Activated T-cell treated with anti-CD3 and anti-CD28 coated beads, Interleukin-2, amount 50 U/mL, for 72 hours (primary cell): ENCODE results near the gene PHB1. TPM values are rescaled to one million over a fixed set of nuclear protein-coding genes. Genes with fewer than 3 reads are reported as not detected.
"Not testable (repeated sequence)": the region's sequence is repeated elsewhere in the genome, so short reads cannot be mapped to it uniquely, and the experiment has no call there.

Source experiments
- ATAC-seq, 2 donors: fragments of 150-1000 bp; cut with Tn5 transposase; replicated peaks in 1 of 2; 2 replicates each; pipeline ENCODE4 v1.10.0; 2021; ENCODE audit warnings: moderate library complexity in 2 of 2, mild to moderate bottlenecking in 1 of 2
- DNase-seq, 2 donors: peaks; one replicate each; pipeline ENCODE4 v3.0.0; 2021 to 2022; ENCODE audit warnings: mixed read lengths in 1 of 2
- H3K27ac Mint-ChIP-seq: one replicate; pipeline ENCODE4 v1.8.0; 2022; ENCODE audit warnings: mild to moderate bottlenecking, moderate library complexity, mixed read lengths
- H3K27me3 Mint-ChIP-seq: one replicate; pipeline ENCODE4 v1.8.0; 2022; ENCODE audit warnings: low read depth, mixed read lengths
- H3K36me3 Mint-ChIP-seq, 2 donors: one replicate each; pipeline ENCODE4 v1.8.0; 2022; ENCODE audit warnings: mixed read lengths in 2 of 2, mild to moderate bottlenecking in 1 of 2; ENCODE audit not compliant: insufficient read depth in 2 of 2
- H3K4me1 Mint-ChIP-seq: one replicate; pipeline ENCODE4 v1.8.0; 2022; ENCODE audit warnings: low read depth, mixed read lengths
- H3K4me3 Mint-ChIP-seq, 2 donors: one replicate each; pipeline ENCODE4 v1.8.0; 2022; ENCODE audit warnings: mild to moderate bottlenecking in 2 of 2, mixed read lengths in 2 of 2, moderate library complexity in 2 of 2
- H3K9me3 Mint-ChIP-seq, 2 donors: one replicate each; pipeline ENCODE4 v1.8.0; 2022; ENCODE audit warnings: mixed read lengths in 2 of 2
- total RNA-seq, 2 donors: library from RNA; stranded (reverse); gene quantifications; one replicate each; pipeline ENCODE4 v1.2.3, GENCODE V29; 2022

PHB1 gene
- total RNA-seq, 2 donors from 2014 or later, result 91.4 to 119 TPM

DNA sequence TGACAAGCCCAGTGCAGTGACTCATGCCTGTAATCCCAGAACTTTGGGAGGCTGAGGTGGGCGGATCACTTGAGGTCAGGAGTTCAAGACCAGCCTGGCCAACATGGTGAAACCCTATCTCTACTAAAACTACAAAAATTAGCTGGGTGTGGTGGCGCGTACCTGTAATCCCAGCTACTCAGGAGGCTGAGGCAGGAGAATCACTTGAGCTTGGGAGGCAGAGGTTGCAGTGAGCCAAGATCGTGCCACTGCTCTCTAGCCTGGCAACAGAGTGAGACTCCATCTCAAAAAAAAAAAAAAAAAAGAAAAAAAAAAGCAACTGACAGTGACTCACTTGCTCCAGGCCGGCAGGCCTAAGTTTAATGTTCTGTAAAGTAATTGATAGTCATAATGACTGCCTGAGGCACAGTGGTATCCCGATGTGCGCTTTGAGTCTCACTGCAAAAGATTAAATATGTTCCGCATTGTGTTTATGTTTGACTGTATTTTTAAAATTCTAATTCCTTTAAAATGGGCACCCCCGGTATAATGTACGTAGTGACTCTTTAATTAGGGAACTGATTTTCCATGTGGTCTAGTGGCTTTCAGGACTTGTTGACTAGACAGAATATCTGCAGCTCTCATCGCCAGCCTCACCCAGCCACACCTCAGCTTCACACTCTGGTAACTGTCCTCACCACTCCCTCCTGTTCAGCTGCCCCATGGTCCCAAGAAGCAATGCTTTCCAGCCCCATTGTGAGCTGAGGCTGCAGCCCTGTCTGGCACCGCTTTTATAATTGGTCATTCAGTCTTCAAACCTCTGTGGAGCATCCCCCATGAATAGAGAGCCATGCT is 25.0 kb downstream of the PHB1 start:
- not testable (repeated sequence) for H3K9me3 Mint-ChIP-seq, H3K27me3 Mint-ChIP-seq, H3K36me3 Mint-ChIP-seq, DNase-seq
- ATAC-seq, result peak; percentile 34 to 47
- Mint-ChIP-seq H3K4me3 (peak overlapping the region in 1 of 2 donors; percentile 78), H3K4me1 (peaks cover 46% of the 10 kb centered on the region), H3K27ac (peak overlapping the region; percentile 47)

DNA sequence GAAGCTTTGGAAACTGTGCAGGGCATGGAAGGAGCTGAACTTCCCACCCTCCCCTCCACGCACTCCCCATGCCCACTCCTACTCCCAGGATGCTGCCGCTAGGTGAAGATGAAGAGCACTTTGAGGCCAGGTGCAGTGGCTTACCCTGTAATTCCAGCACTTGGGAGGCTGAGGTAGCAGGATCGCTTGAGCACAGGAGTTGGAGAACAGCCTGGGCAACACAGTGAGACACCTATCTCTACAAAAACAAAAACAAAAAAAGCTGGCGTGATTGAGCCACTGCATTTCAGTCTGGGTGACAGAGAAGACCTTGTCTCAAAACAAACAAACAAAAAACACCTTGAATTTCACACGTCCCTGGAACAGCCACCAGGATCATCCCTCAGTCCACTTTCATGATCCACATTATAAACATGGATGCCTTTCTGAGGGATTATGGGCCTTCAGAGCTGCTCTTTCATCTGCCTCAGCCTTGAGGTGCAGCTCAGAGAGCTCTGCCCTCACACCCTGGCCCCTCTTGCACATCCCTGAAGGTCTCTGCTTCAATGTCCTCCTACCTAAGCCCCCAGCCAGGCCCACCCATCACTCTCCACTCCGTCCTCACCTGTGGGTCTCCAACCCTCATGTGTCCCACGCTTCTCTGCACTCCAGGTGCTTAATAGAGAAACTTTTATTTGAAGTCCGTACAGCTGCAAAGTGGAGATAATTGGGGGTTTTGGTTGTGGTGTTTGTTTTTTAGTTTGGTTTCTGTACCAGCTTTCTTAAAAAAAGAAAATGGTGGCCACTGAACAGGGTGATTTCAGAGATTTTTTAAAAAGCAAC is 25.8 kb downstream of the PHB1 start:
- Mint-ChIP-seq H3K27me3 (no peaks in the 10 kb centered on the region), H3K27ac (peak overlapping the region; percentile 84), H3K4me1 (peaks cover 46% of the 10 kb centered on the region), H3K4me3 (peak overlapping the region; percentile 67 to 78), H3K9me3 (no peaks in the 10 kb centered on the region), H3K36me3 (no peaks in the 10 kb centered on the region)
- ATAC-seq, result no peak
- DNase-seq, result no peak

DNA sequence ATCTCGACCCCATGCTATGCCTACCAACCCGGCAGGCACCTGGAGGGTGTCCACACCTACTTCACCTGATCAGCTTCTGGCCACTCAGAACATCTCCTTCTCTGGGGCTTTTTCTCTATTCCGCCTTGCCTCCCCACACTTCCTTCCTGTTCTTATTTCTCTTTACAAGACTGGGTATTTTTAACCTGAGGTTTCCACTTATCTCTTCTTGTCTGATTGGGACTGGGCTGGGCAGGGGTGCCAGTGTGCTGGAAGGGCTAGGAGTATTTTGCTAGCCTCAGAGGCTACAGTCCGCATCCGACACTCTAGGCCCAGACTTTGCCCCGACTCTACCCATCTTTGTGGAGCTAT is 26.4 kb downstream of the PHB1 start:
- Mint-ChIP-seq H3K27ac (peak overlapping the region; percentile 84), H3K4me1 (peaks cover 46% of the 10 kb centered on the region), H3K36me3 (no peaks in the 10 kb centered on the region), H3K4me3 (peak overlapping the region; percentile 67 to 78), H3K9me3 (no peaks in the 10 kb centered on the region), H3K27me3 (no peaks in the 10 kb centered on the region)
- ATAC-seq (peak; percentile 63 to 71), DNase-seq (peak in 1 of 2 donors; percentile 27)

DNA sequence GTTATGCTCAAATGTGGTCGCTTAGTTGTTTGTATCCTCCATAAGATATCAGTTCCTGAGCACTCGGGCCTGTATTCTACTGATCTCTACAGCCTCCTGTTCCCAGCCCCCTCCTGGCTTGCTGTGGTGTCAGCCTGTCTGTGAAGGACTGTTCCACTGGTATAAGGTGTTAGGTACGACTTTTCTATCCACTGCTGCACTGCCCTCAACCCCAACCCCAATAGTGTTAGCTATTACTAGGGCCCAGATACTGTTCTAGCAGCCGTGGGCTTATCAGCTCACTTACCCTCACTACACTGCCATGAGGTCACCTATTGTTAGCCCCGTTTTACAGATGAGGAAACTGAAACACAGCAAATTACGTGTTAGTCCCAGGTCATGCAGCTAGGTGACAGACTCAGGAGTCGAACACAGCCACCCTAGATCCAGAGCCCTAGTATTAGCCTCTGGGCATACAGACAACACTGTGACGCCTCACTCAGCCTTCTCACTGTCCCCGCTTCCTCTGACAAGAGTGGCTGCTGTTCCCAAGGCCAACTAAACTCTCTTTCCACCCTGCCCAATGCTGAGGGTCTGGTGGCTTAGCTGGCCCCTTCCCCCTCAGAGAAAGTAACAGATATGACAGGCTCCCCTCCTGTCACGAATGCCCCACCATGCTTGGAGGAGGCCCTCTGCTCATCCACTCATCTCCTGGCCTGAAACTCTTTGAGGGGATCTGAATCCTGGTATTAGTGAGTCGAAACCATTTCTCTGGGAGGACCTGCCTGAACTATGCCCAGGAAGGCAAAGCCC is 27.0 kb downstream of the PHB1 start:
- peak; percentile 42 to 48 for ATAC-seq
- H3K4me1 Mint-ChIP-seq, result peaks cover 46% of the 10 kb centered on the region
- DNase-seq, result no peak
- no peaks in the 10 kb centered on the region for H3K36me3 Mint-ChIP-seq
- no peaks in the 10 kb centered on the region for H3K27me3 Mint-ChIP-seq
- no peaks in the 10 kb centered on the region for H3K9me3 Mint-ChIP-seq
- H3K27ac Mint-ChIP-seq, result peak overlapping the region; percentile 84
- H3K4me3 Mint-ChIP-seq, result peak overlapping the region; percentile 67 to 78

DNA sequence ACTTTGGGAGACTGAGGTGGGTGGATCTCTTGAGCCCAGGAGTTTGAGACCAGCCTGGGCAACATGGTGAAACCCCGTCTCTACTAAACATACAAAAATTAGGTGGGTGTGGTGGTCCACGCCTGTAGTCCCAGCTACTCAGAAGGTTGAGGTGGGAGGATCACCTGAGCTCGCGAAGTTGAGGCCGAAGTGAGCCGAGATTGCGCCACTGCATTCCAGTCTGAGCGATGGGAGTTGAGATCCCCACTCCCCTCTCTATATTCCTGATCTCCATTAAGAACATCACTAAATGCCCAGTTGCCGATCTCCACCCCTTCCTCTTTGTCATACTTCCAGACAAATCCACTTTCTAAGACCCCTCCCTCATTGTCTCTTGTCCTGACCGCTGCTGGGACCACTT is 28.3 kb downstream of the PHB1 start:
- Mint-ChIP-seq H3K27ac (no peak overlapping the region), H3K4me1 (peaks cover 43% of the 10 kb centered on the region), H3K27me3 (no peaks in the 10 kb centered on the region), H3K9me3 (no peaks in the 10 kb centered on the region), H3K4me3 (no peak overlapping the region), H3K36me3 (no peaks in the 10 kb centered on the region)
- ATAC-seq, result no peak
- no peak for DNase-seq

DNA sequence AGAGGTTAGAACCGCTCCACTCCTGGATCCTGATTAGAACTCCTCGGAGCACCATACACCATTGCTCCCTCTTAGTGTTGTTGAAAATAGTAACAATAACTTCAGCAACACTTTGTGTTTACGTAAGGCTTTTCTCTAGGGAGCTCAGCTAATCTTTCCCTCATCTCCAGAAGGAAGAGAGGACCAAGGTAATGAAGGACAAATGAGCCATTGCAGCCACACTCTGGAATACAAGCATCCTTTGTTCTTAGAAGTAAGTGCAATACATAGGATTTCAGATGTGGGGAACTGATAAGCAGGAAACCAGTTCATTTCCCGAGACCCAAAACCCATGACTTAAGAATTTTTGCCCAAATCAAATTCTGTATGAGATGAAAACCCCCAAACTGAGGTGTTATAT is 29.7 kb downstream of the PHB1 start:
- H3K4me3 Mint-ChIP-seq, result no peak overlapping the region
- no peaks in the 10 kb centered on the region for H3K36me3 Mint-ChIP-seq
- DNase-seq (no peak), ATAC-seq (no peak)
- H3K27me3 Mint-ChIP-seq, result no peaks in the 10 kb centered on the region
- H3K4me1 Mint-ChIP-seq, result peaks cover 29% of the 10 kb centered on the region
- H3K9me3 Mint-ChIP-seq, result no peaks in the 10 kb centered on the region
- H3K27ac Mint-ChIP-seq, result no peak overlapping the region

DNA sequence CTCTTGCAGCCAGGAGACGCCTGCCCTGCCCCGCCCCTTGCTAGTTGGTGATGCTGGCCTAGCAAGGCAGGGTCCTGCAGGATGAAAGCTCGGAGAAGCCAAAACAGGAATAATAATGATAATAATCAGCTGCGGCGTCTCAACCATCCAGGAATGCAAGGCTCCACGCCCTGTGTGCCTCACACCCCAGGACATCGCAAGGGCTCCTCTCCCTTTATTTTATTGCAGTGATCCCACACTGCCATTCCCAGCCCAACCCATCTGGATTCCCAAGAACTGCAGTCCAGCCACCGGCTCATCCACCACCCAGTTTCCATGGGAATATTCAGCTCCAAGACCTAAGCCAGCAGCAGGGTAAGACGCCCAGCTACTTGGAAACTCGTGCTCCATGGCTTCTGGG is 31.6 kb downstream of the PHB1 start:
- Mint-ChIP-seq H3K4me1 (peaks cover 12% of the 10 kb centered on the region), H3K27me3 (no peaks in the 10 kb centered on the region), H3K36me3 (no peaks in the 10 kb centered on the region), H3K27ac (no peak overlapping the region), H3K4me3 (no peak overlapping the region), H3K9me3 (no peaks in the 10 kb centered on the region)
- ATAC-seq (no peak), DNase-seq (no peak)

DNA sequence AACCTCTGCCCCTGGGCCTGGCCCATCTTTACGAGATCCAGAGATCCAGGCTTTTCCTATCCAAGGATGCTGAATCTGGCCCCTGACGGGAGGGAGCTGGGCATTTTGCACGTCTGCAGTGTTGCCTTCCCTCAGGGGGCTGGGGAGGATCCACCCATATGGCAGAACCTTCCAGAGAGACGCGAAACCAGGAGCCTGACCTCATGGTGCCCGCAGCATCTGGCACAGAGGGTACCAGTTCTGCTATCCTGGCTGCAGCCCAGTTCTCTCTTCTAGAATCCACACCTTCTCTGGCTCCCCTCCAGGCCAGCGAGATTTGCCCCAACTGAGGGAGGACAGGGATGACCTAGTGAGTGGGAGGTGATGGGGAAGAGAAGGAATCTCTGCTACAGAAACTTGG is 32.1 kb downstream of the PHB1 start:
- H3K4me3 Mint-ChIP-seq, result no peak overlapping the region
- no peak overlapping the region for H3K27ac Mint-ChIP-seq
- no peaks in the 10 kb centered on the region for H3K27me3 Mint-ChIP-seq
- H3K36me3 Mint-ChIP-seq, result no peaks in the 10 kb centered on the region
- no peak for ATAC-seq
- H3K4me1 Mint-ChIP-seq, result peaks cover 7% of the 10 kb centered on the region
- H3K9me3 Mint-ChIP-seq, result no peaks in the 10 kb centered on the region
- DNase-seq, result no peak

DNA sequence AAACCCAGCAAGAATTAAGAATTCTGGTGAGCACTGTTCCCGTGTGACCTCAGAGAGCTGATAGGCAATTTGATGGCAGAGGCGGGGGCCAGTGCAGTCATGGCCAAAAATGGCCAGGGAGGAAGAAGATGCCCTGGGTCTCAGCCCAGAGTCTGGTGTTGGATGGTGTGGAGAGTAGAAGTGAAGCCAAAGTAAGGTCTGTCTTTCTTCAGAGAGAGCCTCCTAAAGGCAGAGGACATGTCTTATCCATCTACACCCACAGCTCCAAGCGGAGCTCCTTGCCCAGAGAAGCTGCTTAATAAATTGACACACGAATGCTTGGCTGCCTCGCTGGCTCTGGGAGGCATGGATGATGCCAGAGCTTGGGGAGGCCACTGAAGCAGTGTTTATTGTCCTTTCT is 32.9 kb downstream of the PHB1 start:
- no peaks in the 10 kb centered on the region for H3K27me3 Mint-ChIP-seq
- DNase-seq (no peak), ATAC-seq (no peak)
- H3K4me3 Mint-ChIP-seq, result no peak overlapping the region
- H3K36me3 Mint-ChIP-seq, result no peaks in the 10 kb centered on the region
- H3K27ac Mint-ChIP-seq, result no peak overlapping the region
- no peaks in the 10 kb centered on the region for H3K4me1 Mint-ChIP-seq
- no peaks in the 10 kb centered on the region for H3K9me3 Mint-ChIP-seq

DNA sequence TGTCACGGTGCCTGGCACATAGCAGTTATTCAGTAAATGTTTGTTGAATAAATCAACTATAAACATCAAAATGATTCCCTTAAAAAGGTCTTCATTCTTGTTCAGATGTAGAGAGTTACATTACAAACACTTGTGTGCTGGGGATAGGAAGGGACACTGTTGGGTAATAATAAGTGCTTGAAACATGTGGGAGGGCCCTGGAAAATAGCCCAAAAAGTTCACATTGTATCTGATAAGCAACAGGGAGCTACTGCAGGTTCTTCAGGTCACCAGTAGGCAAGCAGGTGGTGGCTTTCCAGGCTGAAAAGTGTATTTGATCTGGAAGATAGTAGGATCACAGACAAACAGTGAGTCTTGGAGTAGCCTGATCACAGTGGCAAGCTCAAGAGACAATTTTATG is 33.6 kb downstream of the PHB1 start:
- H3K4me1 Mint-ChIP-seq, result no peaks in the 10 kb centered on the region
- H3K27me3 Mint-ChIP-seq, result no peaks in the 10 kb centered on the region
- no peaks in the 10 kb centered on the region for H3K9me3 Mint-ChIP-seq
- H3K36me3 Mint-ChIP-seq, result no peaks in the 10 kb centered on the region
- no peak overlapping the region for H3K27ac Mint-ChIP-seq
- H3K4me3 Mint-ChIP-seq, result no peak overlapping the region
- no peak for DNase-seq
- ATAC-seq, result no peak

DNA sequence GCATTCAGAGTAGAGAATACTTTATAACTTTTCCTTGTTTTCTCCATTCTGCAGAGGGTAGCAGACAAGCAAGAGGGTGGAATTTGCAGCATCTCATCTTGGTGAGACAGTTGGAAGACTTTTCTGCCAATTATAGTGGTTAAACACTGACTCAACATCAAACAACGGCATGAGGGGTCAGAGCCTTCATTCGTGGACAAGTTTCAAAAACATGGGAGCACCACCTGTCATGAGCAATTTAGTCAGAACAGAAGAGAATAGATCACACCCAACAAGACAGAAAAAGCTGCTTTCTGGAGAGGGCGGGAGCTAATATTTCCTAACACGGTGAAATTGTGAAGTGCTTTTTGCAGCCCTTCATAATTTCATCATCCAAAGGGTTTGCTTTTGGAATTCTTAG is 34.8 kb downstream of the PHB1 start:
- Mint-ChIP-seq H3K4me3 (no peak overlapping the region), H3K27ac (no peak overlapping the region), H3K27me3 (no peaks in the 10 kb centered on the region), H3K4me1 (no peaks in the 10 kb centered on the region), H3K36me3 (no peaks in the 10 kb centered on the region), H3K9me3 (no peaks in the 10 kb centered on the region)
- ATAC-seq (no peak), DNase-seq (no peak)

DNA sequence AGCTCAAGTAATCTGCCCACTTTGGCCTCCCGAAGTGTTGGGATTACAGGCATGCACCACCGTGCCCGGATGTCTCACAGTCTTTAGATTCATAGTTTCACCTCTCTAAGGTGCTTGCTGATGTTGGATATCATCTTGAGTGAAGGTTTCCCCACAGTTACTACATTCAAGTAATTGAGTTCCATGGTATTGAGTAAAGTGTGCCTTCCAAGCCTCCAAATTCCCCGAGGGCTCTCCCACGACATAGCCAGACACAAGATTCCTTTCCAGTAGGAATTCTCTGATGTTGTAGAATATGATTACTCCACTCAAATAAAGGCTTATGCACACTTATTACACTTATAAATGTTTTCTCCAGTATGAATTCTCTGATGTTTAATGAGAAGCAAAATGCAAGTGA is 36.4 kb downstream of the PHB1 start:
- Mint-ChIP-seq H3K9me3 (no peaks in the 10 kb centered on the region), H3K4me1 (no peaks in the 10 kb centered on the region), H3K27ac (no peak overlapping the region), H3K27me3 (no peaks in the 10 kb centered on the region), H3K36me3 (no peaks in the 10 kb centered on the region), H3K4me3 (no peak overlapping the region)
- DNase-seq (no peak), ATAC-seq (no peak)

DNA sequence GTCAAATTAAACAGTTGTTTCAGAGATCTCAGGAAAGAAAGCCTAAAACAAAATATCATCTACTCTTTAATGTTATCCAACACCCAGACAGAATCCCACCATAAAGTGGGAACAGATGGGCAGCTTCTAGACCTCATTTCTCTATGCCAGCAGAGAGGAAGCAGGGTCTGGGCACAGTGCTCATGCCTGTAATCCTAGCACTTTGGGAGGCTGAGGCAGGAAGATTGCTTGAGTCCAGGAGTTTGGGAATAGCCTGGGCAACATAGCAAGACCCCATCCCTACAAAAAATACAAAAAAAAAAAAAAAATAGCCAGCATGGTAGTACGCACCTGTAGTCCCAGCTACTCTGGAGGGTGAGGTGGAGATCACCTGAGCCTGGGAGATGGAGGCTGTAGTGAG is 39.1 kb downstream of the PHB1 start:
- Mint-ChIP-seq H3K4me1 (no peaks in the 10 kb centered on the region), H3K36me3 (no peaks in the 10 kb centered on the region), H3K9me3 (no peaks in the 10 kb centered on the region), H3K27me3 (no peaks in the 10 kb centered on the region), H3K27ac (no peak overlapping the region), H3K4me3 (no peak overlapping the region)
- DNase-seq, result no peak
- no peak for ATAC-seq
